Upper lobe of right lung (tissue), 1 donor: Measurements from ENCODE around the gene IFT43. TPM values are rescaled to one million over a fixed set of nuclear protein-coding genes. Genes with fewer than 3 reads are reported as not detected.

Experiments used
- ATAC-seq: fragments of 200-7000 bp; cut with Tn5 transposase; one replicate; pipeline ENCODE4 v1.9.1; 2020; ENCODE audit warnings: mild to moderate bottlenecking, moderate library complexity
- DNase-seq: peaks from one replicate; pipeline ENCODE4 v3.0.0-alpha.2; 2020
- H3K27ac ChIP-seq: fragments of 200-600 bp; one replicate; pipeline ENCODE4 v1.8.0; 2022
- H3K27me3 ChIP-seq: fragments of 200-600 bp; one replicate; pipeline ENCODE4 v1.8.0; 2022; ENCODE audit warnings: mild to moderate bottlenecking
- H3K36me3 ChIP-seq: fragments of 200-600 bp; one replicate; pipeline ENCODE4 v1.8.0; 2022
- H3K4me1 ChIP-seq: fragments of 200-600 bp; one replicate; pipeline ENCODE4 v1.8.0; 2022
- H3K4me3 ChIP-seq: fragments of 200-600 bp; one replicate; pipeline ENCODE4 v1.8.0; 2022; ENCODE audit warnings: mild to moderate bottlenecking
- H3K9me3 ChIP-seq: fragments of 200-600 bp; one replicate; pipeline ENCODE4 v1.8.0; 2022
- CTCF ChIP-seq: fragments of 200-600 bp; IDR thresholded peaks from one replicate; pipeline ENCODE4 v1.8.0; 2022; ENCODE audit warnings: antibody characterized with exemption
- intact Hi-C: fragments of 100-400 bp; cut with DNase I; formaldehyde crosslinking; loops from one replicate; pipeline ENCODE4 v1.11.0; 2022
- total RNA-seq: library from RNA; stranded (reverse); fragmentation: NEBNext Ultra II Directional; extraction: Animal tissue kit (Norgen Biotek cat#: 25700); gene quantifications from one replicate; pipeline ENCODE4 v1.2.1, GENCODE V29; 2021
- donor health status: DM: no; HTN: yes; CAD: no; lungs with severe emphysema.

Gene IFT43
- total RNA-seq, 1 donor from 2014 or later = 24.8 TPM

GRCh38 chr14:76051717-76052465 is 66.3 kb downstream of the IFT43 start:
- no peak overlapping the region for H3K27ac ChIP-seq
- intact Hi-C loops = loop anchor here (10.0 kb wide), 1 partner anchor 303 kb away; no protein-coding TSS in a partner anchor
- no peaks in the 10 kb centered on the region for H3K27me3 ChIP-seq
- ATAC-seq = no peak
- H3K4me3 ChIP-seq = no peak overlapping the region
- DNase-seq = no peak
- no peaks in the 10 kb centered on the region for H3K9me3 ChIP-seq
- no peaks in the 10 kb centered on the region for H3K36me3 ChIP-seq
- H3K4me1 ChIP-seq = no peaks in the 10 kb centered on the region
- no peak for TF ChIP-seq CTCF

GRCh38 chr14:76053572-76054355 is 68.2 kb downstream of the IFT43 start:
- no peak for ATAC-seq
- Histone ChIP-seq H3K27me3 (no peaks in the 10 kb centered on the region), H3K27ac (no peak overlapping the region), H3K4me3 (no peak overlapping the region), H3K36me3 (peaks cover 3% of the 10 kb centered on the region), H3K9me3 (no peaks in the 10 kb centered on the region), H3K4me1 (no peaks in the 10 kb centered on the region)
- intact Hi-C loops = loop anchor here (10.0 kb wide), 1 partner anchor 301 kb away; no protein-coding TSS in a partner anchor
- no peak for TF ChIP-seq CTCF
- no peak for DNase-seq

- Histone ChIP-seq H3K9me3 (no peaks in the 10 kb centered on the region), H3K36me3 (peaks cover 12% of the 10 kb centered on the region), H3K4me1 (no peaks in the 10 kb centered on the region), H3K4me3 (no peak overlapping the region), H3K27ac (no peak overlapping the region), H3K27me3 (no peaks in the 10 kb centered on the region)
- DNase-seq = no peak
- intact Hi-C loops = loop anchor here (10.0 kb wide), 1 partner anchor 299 kb away; no protein-coding TSS in a partner anchor
- no peak for TF ChIP-seq CTCF
- ATAC-seq = no peak
These were observed 69.8 kb downstream of the IFT43 start for GRCh38 chr14:76055330-76055729.

- Histone ChIP-seq H3K4me1 (no peaks in the 10 kb centered on the region), H3K4me3 (no peak overlapping the region), H3K27me3 (no peaks in the 10 kb centered on the region), H3K36me3 (peaks cover 15% of the 10 kb centered on the region), H3K9me3 (no peaks in the 10 kb centered on the region), H3K27ac (no peak overlapping the region)
- ATAC-seq (no peak), DNase-seq (no peak)
- peak; percentile 24 for TF ChIP-seq CTCF
- intact Hi-C loops = loop anchor here (10.0 kb wide), 1 partner anchor 299 kb away; no protein-coding TSS in a partner anchor
These were observed 70.6 kb downstream of the IFT43 start for GRCh38 chr14:76056128-76056527.

GRCh38 chr14:76057914-76058313 is 72.4 kb downstream of the IFT43 start:
- Histone ChIP-seq H3K27ac (no peak overlapping the region), H3K4me3 (no peak overlapping the region), H3K4me1 (no peaks in the 10 kb centered on the region), H3K27me3 (no peaks in the 10 kb centered on the region), H3K36me3 (peaks cover 17% of the 10 kb centered on the region), H3K9me3 (no peaks in the 10 kb centered on the region)
- no peak for DNase-seq
- TF ChIP-seq CTCF = no peak
- intact Hi-C loops = loop anchor here (10.0 kb wide), 1 partner anchor 297 kb away; no protein-coding TSS in a partner anchor
- ATAC-seq = no peak
